A673 (cell line): ENCODE data around the gene ASB16.

ENCODE experiments used
- CTCF ChIP-seq: fragments of 300-800, 200-600 bp; sonication (generic); conservative IDR thresholded peaks from 2 replicates; pipeline ENCODE4 v1.5.1; 2017; ENCODE audit warnings: low read depth, mild to moderate bottlenecking, antibody characterized with exemption, low read length, moderate library complexity, mixed read lengths
- EZH2 ChIP-seq: fragments of 200-600 bp; sonication (generic); IDR thresholded peaks from 2 replicates; pipeline ENCODE4 v1.6.1; 2017; ENCODE audit warnings: borderline replicate concordance, low read depth, mild to moderate bottlenecking, mixed read lengths, antibody characterized with exemption, low read length; ENCODE audit not compliant: poor library complexity, severe bottlenecking

GRCh38 chr17:44191369-44191768 is 20.9 kb downstream of the ASB16 start:
- TF ChIP-seq EZH2 (no peak), CTCF (no peak)
